Cardiac septum (tissue), 1 donor: Measurements from ENCODE around the gene PRMT7. TPM values are rescaled to one million over a fixed set of nuclear protein-coding genes. Genes with fewer than 3 reads are reported as not detected.
A peak's percentile ranks its signal among the peaks of the same experiment; 100 is the strongest.

Experiments used
- DNase-seq: peaks from one replicate; pipeline ENCODE4 v3.0.0-alpha.2; 2020; ENCODE audit warnings: low spot score
- intact Hi-C: fragments of 100-400 bp; cut with DNase I; formaldehyde crosslinking; loops from one replicate; pipeline ENCODE4 v1.14.0; 2022
- long read RNA-seq: library from polyadenylated mRNA; unstranded; transcript quantifications from one replicate; pipeline ENCODE4 v2.0.0, GENCODE V29; 2021
- total RNA-seq: library from RNA; stranded (reverse); fragmentation: NEBNext Ultra II Directional; extraction: Animal tissue kit (Norgen Biotek cat#: 25700); gene quantifications from one replicate; pipeline ENCODE4 v1.2.1, GENCODE V29; 2021
- donor health status: DM: no; HTN: no; CAD: no.

The PRMT7 gene, protein sequence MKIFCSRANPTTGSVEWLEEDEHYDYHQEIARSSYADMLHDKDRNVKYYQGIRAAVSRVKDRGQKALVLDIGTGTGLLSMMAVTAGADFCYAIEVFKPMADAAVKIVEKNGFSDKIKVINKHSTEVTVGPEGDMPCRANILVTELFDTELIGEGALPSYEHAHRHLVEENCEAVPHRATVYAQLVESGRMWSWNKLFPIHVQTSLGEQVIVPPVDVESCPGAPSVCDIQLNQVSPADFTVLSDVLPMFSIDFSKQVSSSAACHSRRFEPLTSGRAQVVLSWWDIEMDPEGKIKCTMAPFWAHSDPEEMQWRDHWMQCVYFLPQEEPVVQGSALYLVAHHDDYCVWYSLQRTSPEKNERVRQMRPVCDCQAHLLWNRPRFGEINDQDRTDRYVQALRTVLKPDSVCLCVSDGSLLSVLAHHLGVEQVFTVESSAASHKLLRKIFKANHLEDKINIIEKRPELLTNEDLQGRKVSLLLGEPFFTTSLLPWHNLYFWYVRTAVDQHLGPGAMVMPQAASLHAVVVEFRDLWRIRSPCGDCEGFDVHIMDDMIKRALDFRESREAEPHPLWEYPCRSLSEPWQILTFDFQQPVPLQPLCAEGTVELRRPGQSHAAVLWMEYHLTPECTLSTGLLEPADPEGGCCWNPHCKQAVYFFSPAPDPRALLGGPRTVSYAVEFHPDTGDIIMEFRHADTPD
- total RNA-seq, result 24.2 TPM
- long read RNA-seq, partial matches to known transcripts, result 21 of 42 reads
- long read RNA-seq, other reads (novel, unspliced or antisense), result 19 of 42 reads

DNA sequence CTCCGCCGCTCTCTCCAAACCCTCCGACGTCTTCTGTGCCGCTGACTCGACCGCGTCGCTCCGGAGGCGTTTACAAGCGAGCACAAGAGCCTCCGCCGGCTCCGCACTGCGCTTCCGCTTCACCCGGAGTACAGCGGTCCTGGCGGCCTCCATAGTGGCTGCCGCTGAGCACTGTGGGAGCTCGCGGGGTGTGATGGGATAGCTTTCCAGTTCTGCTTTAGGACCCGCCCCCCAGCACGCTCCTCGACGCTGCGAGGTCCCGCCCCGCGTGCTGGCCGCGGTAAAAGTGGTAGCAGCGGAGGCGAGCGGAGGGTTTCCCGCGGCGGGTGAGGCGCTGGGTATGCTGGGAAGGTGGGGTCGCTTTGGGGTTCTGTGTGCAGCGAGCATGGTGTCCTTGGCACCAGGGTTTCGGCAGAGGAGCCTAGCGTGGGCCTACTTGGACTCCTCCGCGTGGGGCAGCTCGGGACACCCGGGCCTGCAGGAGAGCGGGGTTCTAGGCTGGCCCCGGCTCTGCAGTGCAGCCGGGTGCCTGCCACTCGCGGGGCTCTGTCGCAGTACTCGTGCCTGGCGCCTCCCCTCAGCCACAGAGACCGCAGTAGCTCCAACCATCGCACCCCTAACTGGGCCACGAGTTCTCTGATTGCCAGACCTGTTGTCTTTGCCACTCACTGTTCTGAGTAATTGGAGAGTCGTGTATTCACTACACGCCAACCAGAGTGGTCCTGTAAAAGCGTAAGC is at the start of gene PRMT7, which contains the start of gene SLC7A6OS:
TSS of gene PRMT7 (plus strand) at position 246 of the 738 bp plus-strand sequence. CDS start 4,961 bp downstream, outside the sequence.
TSS of gene SLC7A6OS (minus strand) at position 173 of the 738 bp plus-strand sequence. CDS start at position 153, 20 bp downstream.
- peak; percentile 97 for DNase-seq
- intact Hi-C loops, result loop anchor here (1.0 to 5.0 kb wide), 2 partner anchors 47 to 64 kb away; partner anchors contain the start of genes PLA2G15 and SLC7A6

DNA sequence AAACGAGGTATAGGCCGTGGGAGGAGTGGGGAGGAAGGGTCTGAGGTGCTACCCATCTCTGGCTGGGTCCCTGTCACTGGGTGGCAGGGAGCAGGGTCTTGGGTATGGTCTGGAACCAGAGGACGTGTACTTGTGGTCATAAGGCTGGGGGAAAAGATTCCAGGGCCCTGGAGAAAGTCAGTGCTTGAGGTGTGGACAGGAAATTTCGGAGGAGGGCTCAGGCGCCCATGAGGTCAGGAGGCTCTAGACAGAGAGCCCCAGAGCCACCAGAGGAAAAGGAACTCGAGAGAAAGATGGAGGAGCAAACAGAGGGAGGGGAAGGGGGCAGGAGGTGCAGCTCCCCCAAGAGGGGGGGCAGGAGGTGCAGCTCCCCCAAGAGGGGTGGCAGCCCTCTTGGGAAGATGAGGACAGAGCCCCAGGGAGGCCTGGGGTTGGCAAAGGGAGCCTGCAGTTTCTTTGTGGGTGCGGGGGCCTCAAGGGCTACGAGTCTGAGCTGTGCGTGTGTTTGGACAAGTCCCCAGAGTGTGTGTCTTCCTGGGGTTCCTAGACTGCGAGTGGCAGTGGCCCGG is 47.2 kb upstream of the PRMT7 start:
- intact Hi-C loops, result loop anchor here (1.0 to 5.0 kb wide), 3 partner anchors 17 to 48 kb away; partner anchors contain the start of gene PRMT7
- no peak for DNase-seq

DNA sequence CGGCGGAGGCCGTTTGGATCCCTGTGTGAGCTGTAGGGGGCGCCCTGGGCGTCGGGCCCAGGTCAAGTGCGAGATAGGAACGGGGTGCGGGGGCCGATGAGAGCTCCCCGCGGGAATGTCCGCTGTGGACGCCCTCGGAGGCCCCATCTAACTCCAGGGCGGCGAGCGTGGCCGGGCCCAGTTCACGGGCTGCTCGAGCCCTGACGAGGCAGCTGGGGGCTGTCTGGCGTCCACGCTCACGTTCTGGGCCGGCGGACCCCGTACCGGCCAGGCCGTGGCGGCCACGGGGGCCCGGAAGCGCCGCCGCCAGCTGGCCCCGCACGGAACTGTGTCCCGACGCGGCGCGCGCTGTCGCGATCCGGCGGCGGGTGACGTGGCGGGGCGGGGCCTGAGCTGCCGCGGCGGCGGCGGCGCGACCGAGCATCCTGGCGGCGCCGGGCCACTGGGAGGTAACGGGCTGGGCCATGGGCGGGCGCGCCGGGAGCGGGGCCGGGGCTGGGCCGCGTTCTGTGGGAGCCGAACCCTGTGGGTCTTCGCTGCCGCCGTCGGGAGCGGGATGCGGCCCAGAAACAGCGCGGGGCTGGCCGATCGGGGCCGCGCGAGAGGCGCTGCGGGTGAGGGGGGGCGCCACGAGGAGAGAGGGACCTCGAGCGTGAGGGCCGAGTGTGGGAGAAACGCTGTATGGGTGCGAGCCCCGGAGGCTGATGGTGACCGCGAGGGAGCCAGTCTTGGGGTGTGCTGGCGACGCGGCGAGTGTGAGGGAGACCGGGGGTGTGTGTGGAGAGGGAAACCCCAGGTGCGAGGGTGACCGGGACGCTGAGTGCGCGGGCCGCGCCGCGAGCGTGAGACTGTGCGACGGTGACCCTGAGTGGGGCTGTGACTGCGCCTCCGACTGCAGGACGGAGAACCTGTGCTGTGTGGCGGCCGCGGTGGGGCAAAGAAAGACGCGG is 46.4 kb upstream of the PRMT7 start, which contains the start of gene SLC7A6:
TSS of gene SLC7A6 (plus strand) at position 399 of the 950 bp plus-strand sequence. CDS start 10,201 bp downstream, outside the sequence.
- intact Hi-C loops, result loop anchor here (1.0 to 5.0 kb wide), 3 partner anchors 18 to 47 kb away; partner anchors contain the start of gene PRMT7
- DNase-seq, result peak; percentile 91

DNA sequence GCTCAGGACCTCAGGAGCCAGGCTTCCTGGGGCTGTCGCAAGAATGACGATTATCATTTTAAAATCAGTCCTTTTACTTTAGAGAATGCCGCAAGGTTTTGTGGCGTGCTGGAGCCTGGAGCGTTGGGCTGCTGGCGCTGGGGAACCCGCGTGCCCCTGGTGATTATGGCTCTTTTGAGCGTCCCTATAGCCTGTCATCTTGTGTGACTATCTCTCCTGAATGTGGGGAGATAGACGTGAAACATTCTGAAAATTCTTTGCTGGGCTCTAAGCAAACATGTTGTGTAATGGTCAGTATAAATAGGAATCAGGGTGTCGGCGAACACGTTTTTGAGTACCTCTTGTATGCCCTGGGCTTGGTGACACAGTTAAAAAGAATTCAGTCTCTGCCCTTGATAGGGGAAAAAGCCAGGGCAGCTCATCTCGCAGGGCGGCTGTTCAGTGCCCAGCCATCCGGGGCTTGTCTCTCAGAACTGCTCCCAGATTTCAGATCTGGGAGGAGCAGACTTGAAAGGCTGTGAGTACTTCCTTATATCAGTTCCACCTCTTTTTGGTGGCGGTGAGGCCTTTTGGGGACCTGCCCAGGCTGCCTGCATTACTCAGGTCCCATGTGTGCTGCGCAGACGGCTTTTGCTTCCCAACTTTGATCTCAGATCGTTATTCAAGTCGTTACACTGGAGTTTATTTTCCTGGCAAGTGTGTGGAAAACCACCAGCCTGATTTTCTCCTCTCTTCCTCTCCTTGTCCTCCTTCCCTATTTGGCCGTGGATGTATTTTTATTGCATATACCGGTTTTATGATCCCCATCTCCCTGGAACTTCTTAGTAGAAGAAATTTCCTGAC is 45.5 kb upstream of the PRMT7 start:
- intact Hi-C loops, result loop anchor here (2.0 kb wide), 1 partner anchor 18 kb away; no protein-coding TSS in a partner anchor
- DNase-seq, result peak; percentile 79

DNA sequence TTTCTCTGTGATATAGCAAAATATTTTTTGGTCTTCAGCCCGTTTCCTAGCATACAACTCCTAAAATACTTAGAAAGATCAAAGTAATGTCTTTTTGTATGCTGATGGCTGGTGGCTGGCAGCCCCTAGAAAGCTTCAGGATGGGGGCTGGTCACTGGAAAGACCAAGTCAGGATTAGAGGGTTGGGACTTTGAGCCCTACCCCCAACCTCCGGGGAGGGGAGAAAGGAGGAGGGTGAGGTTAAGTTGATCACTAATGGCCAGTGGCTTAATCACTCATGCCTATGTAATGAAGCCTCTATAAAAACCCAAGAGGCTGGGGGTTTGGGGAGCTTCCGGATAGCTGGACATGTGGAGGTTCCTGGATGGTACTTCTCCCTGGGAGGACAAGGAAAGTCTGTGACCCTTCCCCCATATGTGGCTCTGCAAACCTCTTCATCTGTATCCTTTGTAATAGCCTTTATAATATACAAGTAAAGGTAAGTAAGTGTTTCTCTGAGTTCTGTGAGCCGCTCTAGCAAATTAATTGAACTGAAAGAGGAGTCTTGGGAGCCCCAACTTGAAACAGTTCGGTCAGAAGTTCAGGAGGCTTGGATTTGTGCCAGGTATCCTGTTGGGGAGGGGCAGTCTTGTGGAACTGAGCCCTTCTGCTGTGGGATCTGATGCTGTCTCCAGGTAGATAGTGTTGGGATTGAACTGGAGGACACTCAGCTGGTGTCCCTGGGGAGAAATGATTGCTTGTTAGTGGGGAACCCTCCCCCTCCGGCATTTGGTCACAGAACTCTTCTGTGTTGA is 43.0 kb upstream of the PRMT7 start:
- no peak for DNase-seq
- intact Hi-C loops, result no loop called here

DNA sequence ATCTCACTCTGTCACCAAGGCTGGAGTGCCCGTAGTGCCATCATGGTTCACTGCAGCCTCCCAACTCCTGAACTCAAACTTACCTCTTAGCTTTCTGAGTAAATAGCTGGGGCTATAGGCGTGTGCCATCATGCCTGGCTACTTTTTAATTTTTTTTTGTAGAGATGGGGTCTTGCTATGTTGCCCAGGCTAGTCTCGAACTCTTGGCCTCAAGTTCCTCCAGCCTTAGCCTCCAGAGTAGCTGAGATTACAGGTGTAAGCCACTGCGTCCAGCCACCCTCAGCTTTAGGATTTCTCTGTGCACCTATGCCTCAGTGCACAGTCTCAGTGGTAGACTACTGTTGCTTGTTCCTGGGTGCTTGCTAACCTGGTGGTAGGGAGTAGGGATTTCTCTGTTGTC is 41.0 kb upstream of the PRMT7 start:
- DNase-seq, result no peak
- intact Hi-C loops, result no loop called here

DNA sequence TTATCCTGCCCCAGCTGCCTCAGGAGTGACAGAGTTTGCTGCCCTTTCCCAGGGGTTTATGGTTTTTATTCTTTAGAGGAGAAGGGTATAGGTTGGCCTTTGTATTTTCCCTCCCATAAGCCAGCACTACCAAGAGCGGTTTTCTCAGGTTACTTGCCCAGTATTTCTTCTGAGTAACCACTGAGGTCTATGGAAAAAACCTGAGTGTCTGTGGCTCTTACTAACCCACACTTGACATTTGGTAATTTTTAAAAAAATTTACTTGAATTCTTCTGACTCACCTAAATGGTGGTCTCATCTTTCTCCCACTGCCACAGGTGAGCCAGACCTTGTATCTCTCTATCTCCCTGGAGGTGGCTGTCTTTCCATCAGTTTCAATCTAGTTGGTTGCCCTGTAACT is 40.5 kb upstream of the PRMT7 start:
- intact Hi-C loops, result no loop called here
- DNase-seq, result no peak

DNA sequence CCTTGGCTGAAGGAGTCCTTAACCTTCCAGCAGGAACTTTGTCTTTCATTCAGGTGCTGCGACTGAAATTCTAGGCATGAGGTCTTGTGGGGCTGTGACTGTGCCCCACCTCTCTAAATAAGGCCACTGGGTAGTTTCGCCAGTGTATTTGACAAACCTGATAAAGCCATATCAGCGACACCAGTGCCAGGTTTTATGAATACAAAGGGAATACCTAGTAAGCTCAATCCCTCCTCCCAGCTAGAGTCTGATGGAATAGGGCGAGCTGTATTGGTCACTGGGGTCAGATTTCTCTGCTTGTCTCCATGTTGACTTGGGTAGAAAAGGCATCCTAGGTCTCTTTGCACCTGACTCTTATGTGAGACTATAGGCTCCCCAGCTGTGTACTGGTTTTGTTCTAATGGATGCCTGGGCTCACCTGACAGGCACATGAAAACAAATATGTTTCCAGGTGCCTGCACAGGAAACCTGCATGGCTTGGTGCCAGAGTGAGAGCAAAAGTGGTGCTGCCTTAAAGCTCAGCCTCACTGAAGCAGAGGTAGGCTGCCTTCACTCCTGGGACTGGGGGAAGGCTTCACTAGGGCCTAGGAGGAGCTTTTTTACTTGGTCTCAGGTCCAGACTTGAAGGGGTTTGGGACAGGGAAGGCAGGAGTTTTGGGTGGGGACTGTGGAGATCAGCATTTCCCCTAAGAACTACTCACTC is 38.2 kb upstream of the PRMT7 start:
- intact Hi-C loops, result no loop called here
- no peak for DNase-seq

DNA sequence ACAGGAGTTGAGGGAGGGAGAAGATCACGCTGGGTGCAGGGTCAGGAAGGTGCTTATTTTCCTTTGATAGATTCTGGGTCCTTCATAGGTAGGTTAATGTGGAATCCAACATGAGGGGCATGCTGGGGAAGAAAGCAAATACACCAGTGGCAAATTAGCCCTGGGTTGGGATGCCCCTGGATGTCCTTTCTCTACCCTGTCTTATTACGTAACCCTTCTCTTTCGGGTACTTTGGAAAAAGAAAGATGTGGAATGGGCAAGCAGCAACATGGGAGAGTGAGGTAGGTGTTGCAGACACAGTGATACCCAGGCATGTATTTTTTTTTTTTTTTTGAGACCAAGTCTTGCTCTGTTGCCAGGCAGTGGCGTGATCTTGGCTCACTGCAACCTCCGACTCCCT is 37.4 kb upstream of the PRMT7 start:
- no peak for DNase-seq
- intact Hi-C loops, result no loop called here

DNA sequence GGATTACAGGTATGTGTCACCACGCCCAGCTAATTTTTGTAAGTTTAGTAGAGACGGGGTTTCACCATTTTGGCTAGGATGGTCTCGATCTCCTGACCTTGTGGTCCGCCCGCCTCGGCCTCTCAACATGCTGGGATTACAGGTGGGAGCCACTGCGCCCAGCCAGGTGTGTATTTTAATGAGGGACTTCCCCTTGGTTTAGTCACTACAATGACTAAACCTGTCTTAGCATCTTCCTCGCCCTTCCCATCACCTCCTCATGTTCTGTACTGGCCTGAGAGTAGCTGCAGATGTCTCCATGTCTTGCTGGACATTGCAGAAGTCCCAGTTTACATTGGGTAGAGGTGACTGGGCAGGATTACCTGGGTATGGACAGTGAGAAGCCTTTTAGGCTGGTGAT is 36.9 kb upstream of the PRMT7 start:
- intact Hi-C loops, result no loop called here
- no peak for DNase-seq

DNA sequence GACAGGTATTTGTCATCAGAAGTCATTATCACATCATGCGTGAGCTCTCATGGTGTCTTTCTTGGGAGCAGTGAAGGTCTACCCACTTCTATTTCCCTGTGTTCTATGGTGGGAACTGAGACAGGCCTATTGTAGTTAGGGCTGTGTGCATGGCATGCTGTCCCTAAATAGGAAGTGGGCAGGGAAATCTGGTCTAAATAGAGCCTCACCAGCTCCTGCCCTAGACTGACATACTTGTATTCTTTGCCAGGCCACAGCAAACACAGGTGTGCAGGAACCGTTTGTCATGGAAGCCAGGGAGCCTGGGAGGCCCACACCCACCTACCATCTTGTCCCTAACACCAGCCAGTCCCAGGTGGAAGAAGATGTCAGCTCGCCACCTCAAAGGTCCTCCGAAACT is 36.4 kb upstream of the PRMT7 start:
- intact Hi-C loops, result no loop called here
- DNase-seq, result no peak

DNA sequence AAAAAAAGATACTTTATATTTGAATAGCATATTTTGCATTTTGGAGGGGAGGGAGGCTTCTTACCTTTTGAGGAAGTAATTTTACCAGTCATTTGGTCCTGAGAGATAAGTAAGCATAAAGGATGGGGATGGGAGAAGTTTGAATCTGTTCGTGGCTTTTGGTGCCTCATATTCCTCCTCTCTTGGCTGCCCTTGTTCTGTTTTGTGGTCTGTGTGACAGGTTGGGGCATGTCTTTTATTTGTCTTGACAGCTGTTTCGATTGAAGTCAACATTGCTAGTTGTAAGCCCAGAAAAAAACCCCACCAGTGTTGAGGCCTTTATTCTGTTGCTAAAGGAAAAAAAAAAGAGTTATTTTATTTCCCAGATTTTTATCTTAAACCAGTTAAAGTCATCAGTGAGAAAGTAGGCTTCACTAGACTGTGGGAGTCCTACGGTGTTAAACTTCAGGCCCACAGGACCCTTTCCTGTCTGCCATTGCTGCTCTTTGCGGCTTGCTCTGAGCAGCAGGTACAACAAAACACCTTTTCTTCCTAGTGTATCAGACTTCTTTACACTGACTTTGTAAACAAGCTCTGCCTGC is 35.1 kb upstream of the PRMT7 start:
- no peak for DNase-seq

DNA sequence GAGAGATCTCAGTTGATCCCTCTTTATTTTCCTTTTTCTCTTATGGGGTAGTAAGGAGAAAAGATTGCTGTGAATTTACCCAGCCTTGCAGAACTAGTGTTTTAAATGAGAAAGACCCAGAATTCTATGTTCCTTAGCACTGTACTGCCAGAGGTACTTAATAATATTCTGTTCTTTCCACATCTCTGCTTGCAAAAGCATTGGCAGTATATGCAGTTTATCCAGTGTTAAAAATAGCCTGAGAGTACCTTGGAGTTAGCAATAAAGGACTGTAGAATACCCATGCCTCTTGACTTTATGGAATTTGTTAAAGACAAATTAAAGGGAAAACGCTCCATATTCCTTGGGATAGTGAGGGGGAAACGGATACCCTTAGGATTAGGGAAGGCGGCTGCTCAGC is 34.6 kb upstream of the PRMT7 start:
- intact Hi-C loops, result no loop called here
- no peak for DNase-seq

More for the DNA sequence above, 35.1 kb upstream of the PRMT7 start:
- intact Hi-C loops, result no loop called here

DNA sequence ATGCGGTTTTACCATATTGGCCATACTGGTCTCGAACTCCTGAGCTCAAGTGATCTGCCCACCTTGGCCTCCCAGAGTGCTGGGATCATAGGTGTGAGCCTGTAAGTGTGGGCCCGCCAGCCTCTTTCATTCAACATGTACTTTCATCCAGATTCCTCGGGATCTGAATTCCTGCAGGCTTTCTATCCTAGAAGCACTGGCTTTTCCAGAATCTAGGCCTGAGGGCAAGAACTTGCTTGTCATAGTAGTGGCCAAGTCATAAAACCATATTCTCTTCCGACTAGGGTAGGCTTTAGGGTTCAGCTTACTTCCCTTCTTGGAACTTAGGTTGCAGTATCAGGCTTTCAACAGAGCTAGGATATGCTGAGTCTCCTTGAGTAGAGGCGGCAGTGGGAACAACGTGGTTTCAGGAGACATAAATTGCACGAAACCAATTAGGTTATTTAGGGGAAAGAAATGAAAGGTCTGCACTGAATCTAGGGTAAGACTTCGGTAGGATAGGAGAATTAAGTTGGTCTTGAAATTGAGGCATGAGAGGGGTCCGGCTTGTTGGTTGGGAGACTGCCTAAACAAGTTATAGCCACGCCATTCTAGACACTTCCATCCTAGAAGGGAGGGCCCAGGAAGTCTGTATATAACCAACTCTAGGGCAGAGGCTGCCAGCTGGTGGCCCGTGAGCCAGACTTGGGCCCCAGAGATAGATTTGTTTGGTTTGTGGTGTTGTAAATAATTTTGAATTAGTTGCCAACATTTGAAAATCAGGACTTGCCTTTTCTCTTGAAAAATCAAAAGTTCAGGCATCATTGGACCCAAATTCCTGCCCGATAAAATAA is 30.9 kb upstream of the PRMT7 start:
- DNase-seq, result no peak
- intact Hi-C loops, result no loop called here
